Measurements from ENCODE around the gene FLNC.

Gene FLNC, protein sequence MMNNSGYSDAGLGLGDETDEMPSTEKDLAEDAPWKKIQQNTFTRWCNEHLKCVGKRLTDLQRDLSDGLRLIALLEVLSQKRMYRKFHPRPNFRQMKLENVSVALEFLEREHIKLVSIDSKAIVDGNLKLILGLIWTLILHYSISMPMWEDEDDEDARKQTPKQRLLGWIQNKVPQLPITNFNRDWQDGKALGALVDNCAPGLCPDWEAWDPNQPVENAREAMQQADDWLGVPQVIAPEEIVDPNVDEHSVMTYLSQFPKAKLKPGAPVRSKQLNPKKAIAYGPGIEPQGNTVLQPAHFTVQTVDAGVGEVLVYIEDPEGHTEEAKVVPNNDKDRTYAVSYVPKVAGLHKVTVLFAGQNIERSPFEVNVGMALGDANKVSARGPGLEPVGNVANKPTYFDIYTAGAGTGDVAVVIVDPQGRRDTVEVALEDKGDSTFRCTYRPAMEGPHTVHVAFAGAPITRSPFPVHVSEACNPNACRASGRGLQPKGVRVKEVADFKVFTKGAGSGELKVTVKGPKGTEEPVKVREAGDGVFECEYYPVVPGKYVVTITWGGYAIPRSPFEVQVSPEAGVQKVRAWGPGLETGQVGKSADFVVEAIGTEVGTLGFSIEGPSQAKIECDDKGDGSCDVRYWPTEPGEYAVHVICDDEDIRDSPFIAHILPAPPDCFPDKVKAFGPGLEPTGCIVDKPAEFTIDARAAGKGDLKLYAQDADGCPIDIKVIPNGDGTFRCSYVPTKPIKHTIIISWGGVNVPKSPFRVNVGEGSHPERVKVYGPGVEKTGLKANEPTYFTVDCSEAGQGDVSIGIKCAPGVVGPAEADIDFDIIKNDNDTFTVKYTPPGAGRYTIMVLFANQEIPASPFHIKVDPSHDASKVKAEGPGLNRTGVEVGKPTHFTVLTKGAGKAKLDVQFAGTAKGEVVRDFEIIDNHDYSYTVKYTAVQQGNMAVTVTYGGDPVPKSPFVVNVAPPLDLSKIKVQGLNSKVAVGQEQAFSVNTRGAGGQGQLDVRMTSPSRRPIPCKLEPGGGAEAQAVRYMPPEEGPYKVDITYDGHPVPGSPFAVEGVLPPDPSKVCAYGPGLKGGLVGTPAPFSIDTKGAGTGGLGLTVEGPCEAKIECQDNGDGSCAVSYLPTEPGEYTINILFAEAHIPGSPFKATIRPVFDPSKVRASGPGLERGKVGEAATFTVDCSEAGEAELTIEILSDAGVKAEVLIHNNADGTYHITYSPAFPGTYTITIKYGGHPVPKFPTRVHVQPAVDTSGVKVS (N-terminal part only)

DNA sequence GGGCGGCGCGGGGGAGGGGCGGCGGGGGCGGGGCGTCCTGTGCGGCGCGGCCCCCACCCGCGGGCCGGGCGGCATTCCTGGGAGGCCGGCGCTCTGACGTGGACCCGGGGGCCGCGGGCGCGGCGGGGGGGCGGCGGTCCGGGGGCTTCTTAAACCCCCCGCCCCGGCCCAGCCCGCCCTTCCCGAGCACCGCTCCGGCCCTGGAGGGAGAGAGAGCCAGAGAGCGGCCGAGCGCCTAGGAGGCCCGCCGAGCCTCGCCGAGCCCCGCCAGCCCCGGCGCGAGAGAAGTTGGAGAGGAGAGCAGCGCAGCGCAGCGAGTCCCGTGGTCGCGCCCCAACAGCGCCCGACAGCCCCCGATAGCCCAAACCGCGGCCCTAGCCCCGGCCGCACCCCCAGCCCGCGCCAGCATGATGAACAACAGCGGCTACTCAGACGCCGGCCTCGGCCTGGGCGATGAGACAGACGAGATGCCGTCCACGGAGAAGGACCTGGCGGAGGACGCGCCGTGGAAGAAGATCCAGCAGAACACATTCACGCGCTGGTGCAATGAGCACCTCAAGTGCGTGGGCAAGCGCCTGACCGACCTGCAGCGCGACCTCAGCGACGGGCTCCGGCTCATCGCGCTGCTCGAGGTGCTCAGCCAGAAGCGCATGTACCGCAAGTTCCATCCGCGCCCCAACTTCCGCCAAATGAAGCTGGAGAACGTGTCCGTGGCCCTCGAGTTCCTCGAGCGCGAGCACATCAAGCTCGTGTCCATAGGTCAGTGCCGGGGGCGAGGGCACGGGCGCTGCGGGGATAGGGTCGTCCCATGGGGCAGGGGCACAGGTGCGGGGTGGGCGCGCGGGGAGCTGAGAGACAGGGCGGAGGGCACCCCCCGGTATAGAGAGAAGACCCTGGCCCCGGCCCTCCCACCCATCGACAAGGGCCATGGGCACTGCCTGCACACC, at the start of gene FLNC:
Gene FLNC (plus strand): TSS at position 176 of the 947 bp plus-strand sequence. CDS start 232 bp downstream, at position 408.
- DNase-seq, result peak; percentile 24

- DNase-seq, result no peak
Observed at GRCh38 chr7:128781126-128781525, 49.1 kb upstream of the FLNC start.

GRCh38 chr7:128781851-128782250, 48.4 kb upstream of the FLNC start:
- DNase-seq, result no peak

DNA sequence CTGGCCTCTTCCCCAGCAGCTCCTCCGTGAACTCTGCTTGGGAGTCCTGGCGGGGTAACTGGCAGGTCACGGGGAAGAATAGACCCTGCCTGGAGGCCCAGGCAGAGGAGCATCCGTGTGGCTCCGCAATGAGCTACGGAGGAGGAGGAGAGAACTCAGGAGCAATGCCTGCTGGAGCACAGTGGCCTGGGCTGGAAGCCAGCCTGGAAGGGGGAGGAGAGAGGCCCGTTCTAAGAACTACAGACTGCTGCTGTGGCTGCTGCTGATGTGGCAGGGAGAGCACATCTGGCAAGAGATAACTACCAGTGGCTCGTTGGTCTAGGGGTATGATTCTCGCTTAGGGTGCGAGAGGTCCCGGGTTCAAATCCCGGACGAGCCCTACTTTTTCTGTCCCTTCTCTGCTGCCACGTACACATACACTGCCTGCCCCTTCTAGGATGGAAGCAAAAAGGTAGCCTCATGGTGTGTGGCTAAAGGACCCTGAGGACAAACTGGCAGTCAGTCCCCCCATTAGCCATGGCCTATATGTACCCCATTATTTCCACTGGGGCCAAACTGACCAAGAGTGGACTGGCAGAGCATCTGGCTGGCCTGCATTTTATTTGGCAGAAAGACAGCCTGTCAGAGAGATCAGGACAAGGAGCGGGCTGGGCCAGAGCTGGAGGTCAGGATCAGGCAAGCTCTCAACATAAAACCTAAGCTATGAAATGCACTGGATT, 46.9 kb upstream of the FLNC start:
- DNase-seq, result no peak

DNA sequence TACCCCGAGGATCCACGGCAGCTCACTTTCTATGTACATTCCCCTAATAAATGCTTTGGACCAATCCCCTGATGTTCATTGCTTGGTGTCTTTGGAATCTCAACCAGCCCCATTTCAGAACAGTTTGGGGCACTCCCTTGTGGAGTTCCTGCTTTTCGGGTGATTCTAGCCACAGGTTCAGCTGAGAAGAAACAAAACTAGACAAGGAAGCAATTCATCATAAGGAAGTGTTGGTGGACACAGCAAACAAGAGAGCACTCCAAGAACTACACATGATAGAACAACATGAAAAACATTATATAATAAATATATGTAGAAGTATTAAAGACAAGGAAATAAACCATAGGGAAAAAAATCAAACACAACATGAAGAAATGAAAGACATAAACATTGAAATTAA, 44.5 kb upstream of the FLNC start:
- no peak for DNase-seq

DNA sequence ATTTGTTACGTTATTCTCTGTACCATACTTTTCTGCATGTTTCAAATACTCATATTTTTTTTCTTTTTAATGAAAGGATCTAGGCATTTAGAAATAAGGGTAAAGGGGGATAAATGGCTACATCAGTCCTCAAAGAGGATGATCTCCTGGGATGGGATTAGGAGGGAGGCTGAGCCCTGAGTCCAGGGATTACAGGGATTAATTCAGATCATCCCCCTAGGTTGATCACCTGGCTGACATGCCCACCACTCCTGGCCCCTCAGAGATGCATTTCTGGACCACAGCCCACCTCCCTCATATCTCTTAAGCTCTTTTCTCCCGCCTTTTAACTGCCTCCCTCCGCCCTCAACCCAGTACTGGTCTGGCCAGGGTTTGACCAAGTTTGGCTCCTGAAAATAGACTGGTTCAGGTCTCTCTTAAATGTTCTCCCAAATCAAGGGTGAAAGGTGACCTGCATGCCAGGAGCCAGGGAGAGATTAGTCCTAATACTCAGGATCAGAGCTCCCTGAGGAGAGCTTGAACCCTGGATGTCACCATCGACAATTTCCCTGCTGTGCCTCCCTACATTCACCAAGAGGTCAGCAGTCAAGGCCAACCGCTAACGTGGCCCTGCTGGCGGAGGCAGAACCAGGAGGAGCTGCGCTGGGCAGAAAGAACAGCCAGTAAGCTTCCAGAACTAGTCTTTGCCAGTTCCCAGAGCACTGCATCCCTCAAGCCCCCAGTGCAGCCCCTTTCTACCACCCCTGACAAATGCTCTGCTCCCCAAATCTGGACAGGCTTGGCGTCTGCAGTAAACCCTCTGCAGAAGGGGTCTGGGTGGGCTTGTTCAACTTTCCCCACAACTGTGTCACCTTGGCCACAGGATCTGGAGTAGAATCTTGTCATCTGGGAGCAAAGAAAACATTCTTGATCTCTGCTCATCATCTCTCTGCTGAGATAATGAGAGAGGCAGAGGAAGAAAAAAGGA, 41.5 kb upstream of the FLNC start:
- DNase-seq, result no peak

GRCh38 chr7:128790315-128791041, 39.7 kb upstream of the FLNC start:
- peak; percentile 11 for DNase-seq

- peak; percentile 81 for DNase-seq
Observed at GRCh38 chr7:128791121-128791971, 38.9 kb upstream of the FLNC start, which contains the start of gene CCDC136. CCDC136 (plus strand) TSS chr7:128791968; CDS start chr7:128792412, 444 bp downstream.

DNA sequence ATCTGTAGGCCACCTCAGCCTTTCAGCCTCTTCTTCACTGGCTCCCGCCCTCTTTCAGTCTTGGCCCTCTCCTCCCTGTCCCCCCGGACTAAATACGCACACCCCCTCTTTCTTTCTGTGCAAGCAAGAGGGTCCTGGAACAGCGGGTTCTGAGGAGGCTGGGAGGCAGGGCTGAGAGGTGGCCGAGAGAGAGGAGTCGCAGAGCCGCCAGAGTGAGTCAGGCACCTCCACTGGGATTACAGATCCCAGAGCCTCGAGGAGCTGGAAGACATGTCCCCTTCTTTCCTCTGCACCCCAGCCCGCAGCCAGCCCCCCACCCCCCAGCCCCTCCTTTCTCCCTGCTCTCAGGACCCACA, 38.3 kb upstream of the FLNC start:
- DNase-seq, result no peak

GRCh38 chr7:128792471-128793180, 37.6 kb upstream of the FLNC start:
- DNase-seq, result no peak

GRCh38 chr7:128793181-128793547, 37.0 kb upstream of the FLNC start:
- no peak for DNase-seq

- DNase-seq, result peak; percentile 26
Observed at GRCh38 chr7:128794020-128794419, 36.2 kb upstream of the FLNC start.

DNA sequence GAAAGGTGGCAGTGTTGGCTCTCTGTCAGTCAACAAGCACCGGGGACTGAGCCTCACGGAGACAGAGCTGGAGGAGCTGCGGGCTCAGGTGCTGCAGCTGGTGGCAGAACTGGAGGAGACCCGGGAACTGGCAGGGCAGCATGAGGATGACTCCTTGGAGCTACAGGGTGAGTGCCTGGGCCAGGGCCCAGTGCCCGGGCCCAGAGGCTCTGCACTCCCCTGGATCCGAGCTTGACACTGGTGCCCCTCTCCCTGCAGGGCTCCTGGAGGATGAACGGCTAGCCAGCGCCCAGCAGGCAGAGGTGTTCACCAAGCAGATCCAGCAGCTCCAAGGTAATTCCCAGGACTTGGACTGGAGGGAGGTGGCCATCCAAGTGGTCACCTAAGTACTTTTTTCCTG, 35.8 kb upstream of the FLNC start:
- DNase-seq, result no peak

DNA sequence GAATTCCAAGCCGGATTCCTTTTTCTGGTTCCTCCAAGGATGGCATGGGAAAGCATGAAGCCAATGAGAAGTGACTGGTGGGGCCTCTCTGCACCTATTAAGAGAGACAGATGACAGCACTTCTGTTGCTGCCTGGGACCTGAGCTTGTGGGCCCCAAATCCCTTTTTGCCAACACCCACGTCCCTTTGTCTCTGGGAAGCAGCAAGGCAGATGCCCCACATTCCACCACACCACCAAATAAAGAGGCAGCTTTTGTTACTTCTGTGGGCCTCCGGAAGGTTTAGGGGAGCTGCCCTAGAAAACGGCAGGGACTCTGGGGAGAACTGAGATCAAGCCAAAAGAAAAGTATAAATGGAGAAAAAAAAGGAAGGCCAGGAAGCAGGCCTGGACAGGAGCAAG, 35.1 kb upstream of the FLNC start:
- DNase-seq, result no peak

- DNase-seq, result no peak
Observed at GRCh38 chr7:128796327-128796726, 33.9 kb upstream of the FLNC start.

DNA sequence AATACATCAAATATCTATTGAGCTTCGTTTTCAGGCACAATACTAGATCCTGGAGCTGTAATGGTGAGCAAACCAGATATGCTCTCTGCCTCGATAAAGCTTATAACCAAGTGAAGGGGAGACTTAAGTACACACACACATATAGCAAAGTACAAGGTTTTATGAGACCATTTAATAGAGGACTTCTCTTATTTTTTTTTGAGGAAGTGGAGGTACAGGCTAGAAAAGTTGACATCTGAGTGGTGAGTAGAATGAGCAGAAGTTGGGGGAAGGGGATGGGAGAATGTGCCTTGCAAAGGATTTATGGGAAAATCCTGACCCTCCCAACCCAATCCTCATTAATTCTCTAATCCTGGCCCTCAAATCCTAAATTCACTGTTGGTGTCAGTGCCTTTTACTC, 30.8 kb upstream of the FLNC start:
- no peak for DNase-seq

DNA sequence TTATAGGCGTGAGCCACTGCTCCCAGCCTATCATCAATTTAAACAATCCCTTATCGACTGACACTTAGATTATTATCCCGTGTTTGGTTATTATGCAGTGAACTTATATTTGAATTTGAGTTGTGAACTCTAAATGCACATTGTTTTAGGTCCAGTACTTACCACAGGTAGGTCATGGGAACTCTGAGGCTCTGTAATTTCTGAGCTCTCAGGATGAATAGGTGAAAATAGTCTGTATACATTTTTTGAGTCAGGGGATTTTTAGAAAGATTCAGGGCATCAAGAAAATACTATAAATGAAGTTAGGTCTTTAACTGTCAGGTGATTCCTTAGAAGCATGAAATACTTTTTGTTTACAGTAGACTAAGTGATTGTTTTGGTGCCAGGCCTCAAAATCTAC, 29.6 kb upstream of the FLNC start:
- no peak for DNase-seq

DNA sequence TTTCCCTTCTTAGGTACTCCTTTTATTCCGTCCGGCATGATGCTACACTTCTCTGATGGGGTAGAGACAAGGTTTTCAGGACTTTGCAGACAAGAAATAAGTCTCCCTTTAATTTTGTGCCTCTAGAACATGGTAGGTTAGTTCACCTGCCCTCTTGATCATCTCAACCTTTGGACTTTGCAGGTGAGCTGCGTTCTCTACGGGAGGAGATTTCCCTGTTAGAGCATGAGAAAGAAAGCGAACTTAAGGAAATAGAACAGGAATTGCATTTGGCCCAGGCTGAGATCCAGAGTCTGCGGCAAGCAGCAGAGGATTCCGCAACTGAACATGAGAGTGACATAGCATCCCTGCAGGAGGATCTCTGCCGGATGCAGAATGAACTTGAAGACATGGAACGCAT, 29.2 kb upstream of the FLNC start:
- DNase-seq, result no peak
